GM19372 (cell line): ENCODE data around the gene MCHR1.
"Not testable (repeated sequence)": the region's sequence is repeated elsewhere in the genome, so short reads cannot be mapped to it uniquely, and the experiment has no call there.

Experiments
- ATAC-seq: cut with Tn5 transposase; IDR thresholded peaks from one replicate; pipeline ENCODE4 v1.9.1; 2021; ENCODE audit warnings: mild to moderate bottlenecking, low read depth, moderate library complexity; ENCODE audit not compliant: unreplicated experiment

The MCHR1 gene

GRCh38 chr22:40684728-40685127 is 5.4 kb downstream of the MCHR1 start:
- no peak for ATAC-seq

- ATAC-seq: no peak
These were observed 6.1 kb downstream of the MCHR1 start for GRCh38 chr22:40685406-40685805.

GRCh38 chr22:40687706-40688105 is 8.4 kb downstream of the MCHR1 start:
- ATAC-seq: no peak

DNA sequence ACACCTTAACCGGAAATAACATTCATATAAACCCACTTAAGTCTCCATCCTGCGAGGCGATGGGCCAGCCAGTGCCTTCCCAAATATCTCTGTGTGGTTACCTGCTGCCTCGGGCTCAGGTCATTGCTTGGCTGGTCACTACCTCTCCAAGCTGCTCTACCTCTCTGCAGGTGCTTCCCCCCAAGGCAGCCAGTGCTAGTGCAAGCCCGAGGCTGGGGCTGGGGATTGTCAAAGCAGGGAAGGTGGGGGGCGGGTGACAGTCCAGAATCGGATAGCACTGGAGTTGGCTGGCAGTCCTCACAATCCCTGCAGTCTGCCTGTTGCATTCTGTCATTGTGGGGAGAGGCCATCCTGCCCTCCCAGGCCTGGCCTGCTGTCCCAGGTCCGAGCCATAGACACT is 11.1 kb downstream of the MCHR1 start:
- no peak for ATAC-seq

DNA sequence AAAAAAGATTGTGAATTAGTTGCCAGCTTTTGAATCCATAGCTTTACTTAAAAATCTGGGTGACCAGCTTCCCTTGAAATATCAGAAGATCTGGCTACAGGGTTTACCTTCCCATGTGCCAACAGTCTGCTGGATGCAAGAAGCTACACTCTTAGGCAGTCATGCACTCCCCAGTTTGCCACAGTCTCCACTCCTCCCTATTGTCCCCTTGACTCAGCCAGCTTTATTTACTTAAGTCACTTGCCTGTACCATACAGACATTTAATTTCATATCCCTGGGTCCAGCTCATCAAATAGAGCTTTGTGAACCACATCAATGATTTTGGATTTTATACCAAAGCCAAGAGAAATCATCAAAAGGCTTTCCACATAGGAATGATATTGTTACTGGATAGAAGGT is 12.2 kb downstream of the MCHR1 start:
- no peak for ATAC-seq

DNA sequence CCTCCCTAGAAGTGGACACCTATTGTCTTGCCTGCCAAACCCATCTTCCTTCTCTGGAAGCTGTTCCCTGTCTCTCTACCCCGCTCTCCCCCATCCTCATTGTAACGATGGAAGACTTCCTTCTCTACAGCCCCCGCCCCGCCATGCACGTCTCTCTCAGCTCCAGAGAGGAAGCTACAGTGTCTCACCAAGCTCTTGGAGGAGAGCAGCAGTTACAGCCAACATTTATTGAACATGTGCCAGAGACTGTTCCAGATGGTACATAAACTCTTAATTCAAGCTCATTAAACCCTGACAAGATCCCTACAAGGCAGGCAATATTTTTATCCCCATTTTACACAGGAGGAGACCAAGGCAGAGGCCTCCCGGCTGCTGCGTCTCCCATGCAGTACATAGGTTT is 15.1 kb downstream of the MCHR1 start:
- no peak for ATAC-seq

DNA sequence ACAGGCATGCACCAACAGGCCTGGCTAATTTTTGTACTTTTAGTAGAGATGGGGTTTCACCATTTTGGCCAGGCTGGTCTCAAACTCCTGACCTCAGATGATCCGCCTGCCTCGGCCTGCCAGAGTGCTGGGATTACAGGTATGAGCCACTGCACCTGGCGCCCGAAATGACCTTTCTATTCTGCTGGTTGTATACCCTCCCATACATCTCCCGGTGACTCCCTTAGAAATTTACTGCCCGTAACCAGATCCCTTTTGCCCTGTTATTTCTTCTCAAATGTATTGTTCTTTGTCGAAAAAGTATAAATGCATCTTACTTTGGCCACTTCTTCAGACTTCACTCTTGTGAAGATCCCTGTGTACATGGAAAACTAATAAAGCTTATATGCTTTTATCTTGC is 22.0 kb downstream of the MCHR1 start:
- no peak for ATAC-seq

GRCh38 chr22:40703174-40703573 is 23.9 kb downstream of the MCHR1 start:
- no peak for ATAC-seq

- ATAC-seq: no peak
These were observed 24.5 kb downstream of the MCHR1 start for GRCh38 chr22:40703736-40704135.

GRCh38 chr22:40705918-40706682 is 26.8 kb downstream of the MCHR1 start:
- ATAC-seq: no peak

DNA sequence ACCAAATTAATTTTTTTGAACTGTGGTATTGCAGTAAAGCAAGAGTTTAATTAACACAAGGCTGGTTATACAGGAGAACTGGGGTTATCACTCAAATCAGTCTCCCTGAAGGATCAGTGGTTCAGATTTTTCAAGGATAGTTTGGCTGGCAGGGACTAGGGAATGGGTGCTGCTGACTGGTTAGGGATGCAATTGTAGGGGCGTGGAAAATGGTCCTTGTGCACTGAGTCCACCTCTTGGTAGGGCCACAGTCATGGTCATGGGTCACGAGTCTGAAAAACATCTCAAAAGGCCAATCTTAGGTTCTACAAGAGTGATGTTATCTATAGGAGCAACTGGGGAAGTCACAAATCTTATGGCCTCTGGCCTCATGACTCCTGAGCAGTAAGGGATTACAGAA is 27.9 kb downstream of the MCHR1 start:
- no peak for ATAC-seq

DNA sequence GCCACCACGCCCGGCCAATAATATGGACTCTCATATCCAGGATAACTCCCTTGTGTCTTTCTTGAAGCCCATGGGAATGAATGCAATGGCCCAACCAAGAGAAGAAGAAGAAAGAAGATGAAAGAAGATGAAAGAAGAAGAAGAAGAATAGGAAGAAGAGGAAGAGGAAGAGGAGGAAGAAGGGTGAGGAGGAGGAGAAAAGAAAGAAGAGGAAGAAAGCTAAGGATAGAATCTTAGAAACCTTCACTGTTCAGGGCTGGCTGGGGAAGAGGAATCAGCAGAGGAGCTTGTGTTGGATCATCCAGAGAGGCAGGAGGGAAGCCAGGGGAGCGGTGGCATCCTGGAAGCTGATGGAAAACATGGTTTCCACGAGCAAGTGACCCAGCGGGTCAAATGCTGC is 28.9 kb downstream of the MCHR1 start:
- ATAC-seq: no peak

DNA sequence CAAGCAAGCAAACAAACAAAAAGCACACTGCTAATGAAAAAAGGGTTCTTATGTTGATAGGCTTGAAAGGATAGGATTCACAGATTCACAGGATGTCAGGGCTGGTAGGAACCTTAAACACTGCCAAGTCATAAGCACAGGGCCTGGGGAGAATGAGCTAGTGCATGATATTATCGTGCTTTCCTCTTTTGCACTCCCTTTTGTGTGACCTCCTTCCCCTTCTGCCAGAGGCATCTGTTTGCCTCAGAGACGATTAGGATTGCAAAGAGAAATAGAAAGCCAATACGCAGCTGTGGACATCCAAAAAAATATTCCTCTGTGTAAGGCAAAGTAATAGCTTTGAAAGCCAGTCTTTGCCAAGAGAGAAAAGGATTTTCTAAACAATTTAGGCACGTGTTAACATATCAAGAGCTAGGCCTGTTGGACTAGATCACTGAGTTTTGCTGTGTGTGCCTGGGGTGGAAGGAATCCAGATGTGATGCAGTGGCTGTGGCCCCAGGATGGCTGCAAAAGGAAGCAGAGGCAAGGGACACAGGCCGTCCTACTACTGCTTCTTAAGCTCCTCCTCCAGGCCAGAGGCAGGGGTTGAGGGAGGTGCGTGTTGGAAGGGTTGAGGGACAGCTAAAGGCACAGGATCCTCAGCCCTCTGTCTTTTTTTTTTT is 30.6 kb downstream of the MCHR1 start:
- no peak for ATAC-seq

DNA sequence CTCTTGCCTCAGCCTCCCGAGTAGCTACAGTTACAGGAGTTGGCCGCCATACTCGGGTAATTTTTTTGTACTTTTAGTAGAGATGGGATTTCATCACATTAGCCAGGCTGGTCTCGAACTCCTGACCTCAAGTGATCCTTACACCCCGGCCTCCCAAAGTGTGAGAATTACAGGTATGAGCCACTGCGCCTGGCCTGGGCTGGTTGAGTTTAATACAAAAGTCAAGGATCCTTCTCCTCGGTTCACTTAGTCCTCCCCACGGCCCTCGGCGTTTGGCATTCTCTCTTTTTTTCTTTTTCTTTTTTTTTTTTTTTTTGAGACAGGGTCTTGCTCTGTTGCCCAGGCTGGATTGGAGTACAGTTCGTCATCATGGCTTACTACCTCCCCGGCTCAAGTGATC is 33.0 kb downstream of the MCHR1 start:
- no peak for ATAC-seq

DNA sequence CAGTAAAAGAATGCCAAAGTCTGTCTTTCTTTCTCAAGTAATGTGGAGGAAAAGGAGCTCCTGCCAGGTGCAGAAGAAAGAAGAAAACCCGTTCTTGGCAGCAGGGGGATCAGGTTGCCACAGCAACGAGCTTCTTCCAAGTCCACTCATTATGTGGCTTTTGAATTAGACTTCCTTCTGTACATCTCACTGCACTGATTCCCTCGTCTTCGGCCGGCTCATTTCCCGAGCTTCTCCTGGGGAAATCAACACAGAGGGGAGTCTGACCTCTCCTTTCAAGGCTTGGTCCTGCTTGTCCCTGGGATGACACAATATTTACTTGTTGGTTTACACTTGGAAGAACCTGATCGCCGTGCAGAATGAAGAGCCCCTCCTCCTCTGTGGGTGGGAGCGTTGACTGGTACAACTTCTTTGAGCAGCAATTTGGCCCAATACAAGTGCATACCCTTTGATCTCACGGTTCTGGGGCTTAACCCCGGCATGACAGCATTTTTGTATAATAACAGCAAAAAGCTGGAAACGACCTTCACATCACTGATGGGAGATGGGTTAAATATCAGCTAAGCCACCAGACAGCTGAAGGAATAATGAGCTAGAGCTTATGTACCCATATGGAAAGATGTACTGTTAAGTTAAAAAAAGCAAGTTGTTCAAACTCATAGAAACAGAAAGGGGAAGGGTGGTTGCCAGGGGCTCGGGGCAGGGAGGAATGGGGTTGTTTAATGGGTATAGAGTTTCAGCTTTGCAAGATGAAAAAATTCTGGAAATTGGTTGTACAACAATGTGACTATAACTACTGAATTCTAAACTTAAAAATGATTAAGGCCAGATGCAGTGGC is 35.4 kb downstream of the MCHR1 start:
- ATAC-seq: no peak

DNA sequence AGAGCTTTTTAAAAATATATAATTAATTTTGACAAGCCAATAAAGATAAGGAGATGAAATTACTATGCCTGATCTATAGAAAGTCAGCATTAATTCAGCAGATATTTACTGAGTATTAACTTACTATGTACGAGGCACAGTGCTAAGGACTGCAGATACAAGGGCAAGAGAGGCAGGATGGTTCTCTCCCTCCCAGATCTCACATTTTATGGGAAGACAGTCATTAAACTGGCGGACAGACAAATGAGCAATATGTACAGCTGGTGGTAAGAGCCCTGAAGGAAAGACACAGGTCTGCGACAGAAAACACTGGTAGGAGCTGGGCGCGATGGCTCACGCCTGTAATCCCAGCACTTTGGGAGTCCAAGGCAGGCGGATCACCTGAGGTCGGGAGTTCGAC is 36.8 kb downstream of the MCHR1 start:
- no peak for ATAC-seq

DNA sequence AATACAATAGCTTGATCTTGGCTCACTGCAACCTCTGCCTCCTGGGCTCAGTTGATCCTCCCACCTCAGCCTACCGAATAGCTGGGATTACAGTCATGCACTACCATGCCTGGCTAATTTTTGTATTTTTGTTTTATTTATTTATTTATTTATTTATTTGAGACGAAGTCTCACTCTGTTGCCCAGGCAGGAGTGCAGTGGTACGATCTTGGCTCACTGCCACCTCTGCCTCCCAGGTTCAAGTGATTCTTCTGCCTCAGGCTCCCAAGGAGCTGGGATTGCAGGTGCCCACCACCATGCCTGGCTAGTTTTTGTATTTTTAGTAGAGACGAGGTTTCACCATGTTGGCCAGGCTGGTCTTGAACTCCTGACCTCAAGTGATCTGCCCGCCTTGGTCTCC is 38.4 kb downstream of the MCHR1 start:
- ATAC-seq: not testable (repeated sequence)

GRCh38 chr22:40718250-40719204 is 39.2 kb downstream of the MCHR1 start:
- no peak for ATAC-seq

- ATAC-seq: no peak
These were observed 40.3 kb downstream of the MCHR1 start for GRCh38 chr22:40719599-40719998.

GRCh38 chr22:40720156-40720537 is 40.9 kb downstream of the MCHR1 start:
- ATAC-seq: not testable (repeated sequence)
